ENCODE results near the gene TBX10. TPM values are rescaled to one million over a fixed set of nuclear protein-coding genes. Genes with fewer than 3 reads are reported as not detected.
"Not testable (repeated sequence)": the region's sequence is repeated elsewhere in the genome, so short reads cannot be mapped to it uniquely, and the experiment has no call there.

The TBX10 gene
- total RNA-seq, 1 donor from 2014 or later = 0.51 TPM

DNA sequence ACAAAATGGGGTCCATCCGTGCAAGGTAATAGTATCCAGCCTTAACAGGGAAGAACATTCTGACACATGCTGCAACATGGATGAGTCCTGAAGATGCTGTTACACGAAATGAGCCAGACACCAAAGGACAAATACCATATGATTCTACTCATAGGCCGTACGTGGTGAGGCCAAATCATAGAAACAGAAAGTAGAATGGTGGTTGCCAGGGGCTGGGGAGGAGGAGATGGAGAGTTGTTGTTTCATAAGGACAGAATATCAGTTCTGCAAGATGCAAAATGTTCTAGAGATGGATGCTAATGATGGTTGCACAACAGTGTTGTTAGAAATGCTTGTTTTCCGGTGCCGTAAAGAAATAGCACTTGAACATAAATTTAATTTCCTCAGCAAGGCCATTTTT lies 2.6 kb downstream of the TBX10 start:
- intact Hi-C loops (cut with DNase I) = no loop called here
- ATAC-seq (ENCODE audit: poor library complexity) = no peak

DNA sequence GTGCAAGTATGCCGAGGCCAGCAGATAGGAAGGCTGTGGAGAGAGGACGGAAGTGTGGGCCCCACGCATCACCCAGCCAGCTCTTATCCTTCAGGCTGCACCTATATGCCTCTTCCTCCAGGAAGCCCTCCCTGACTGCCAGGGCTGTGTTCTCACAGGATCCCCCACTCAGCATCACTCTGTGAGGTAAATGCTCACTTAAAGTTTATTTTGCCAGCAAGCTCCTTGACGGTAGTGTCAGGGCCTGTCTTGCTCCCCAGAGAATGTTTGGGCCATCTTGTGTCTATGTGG lies 4.4 kb downstream of the TBX10 start:
- ATAC-seq (ENCODE audit: poor library complexity) = no peak
- intact Hi-C loops (cut with DNase I) = no loop called here
- no peak for DNase-seq

More for the DNA sequence above, 2.6 kb downstream of the TBX10 start:
- no peak for DNase-seq

DNA sequence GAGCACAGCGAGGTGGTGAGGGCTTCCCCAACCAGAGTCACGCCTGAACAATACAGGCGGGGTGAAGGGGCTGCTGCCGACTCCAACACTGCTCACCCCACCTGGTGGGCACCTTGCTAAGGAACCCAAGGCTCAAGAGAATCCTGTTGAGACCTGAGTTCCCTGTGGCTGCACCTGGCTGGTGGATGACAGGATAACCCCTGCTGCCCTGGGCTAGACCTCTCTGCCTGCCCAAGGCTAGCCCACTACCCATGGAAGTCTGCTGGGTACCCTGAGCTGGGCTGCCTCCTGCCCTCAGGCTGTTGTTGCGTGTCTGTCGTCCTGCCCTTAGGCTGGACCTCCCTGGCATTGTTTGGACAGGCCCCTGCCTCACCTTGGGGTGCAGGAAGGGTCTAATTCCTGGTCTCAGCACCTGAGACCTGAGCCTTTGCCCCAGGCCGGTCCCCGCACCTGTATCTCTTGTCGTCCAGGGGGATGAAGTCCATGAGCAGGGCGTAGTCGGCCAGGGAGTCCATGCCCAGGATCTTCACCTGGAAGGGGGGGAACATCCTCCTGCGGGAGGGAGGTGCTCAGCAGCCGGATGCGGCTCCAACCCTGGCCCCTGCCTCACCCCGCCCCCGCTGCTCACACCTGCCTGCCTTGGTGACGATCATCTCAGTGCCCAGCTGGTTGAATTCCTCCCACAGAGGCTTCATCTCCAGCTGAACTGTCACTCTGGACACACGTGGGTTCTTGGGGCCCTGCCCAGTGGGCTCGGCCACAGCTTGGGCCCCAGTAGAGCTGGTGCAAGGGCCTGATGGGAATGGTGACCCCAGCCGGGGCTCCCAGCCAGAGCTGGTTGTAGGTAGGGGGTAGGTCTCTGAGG lies 5.0 kb downstream of the TBX10 start:
- DNase-seq = no peak
- intact Hi-C loops (cut with DNase I) = no loop called here
- ATAC-seq (ENCODE audit: poor library complexity) = no peak

DNA sequence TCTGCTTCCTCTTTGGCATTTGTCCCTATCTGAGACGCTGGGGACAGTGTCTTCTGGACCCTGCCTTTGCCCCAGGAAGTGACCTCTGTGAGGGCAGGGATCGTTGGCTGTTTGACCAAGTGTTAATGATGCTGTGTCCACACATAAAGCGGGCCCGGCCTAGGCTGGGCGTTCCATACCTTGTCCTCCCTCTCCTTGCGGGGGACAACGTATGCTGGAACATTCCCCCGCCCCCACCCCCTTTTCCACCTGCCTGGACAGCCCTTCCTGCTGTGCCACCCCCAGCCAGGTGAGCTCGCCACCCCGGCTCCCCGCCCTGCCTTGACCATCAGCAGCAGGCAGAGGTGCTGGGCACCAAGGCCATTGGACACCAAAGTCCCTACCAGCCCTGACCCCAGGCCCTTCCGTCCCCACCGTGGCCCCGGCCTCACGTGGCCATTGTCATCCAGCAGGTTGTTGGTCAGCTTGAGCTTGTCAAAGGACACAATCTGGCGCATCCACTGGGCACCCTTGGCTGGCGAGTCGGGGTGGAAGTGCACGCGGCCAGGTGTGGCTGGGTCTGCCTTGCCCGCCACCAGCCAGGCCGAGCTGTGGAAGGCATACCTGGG lies 5.7 kb downstream of the TBX10 start:
- no peak for DNase-seq
- ATAC-seq (ENCODE audit: poor library complexity) = no peak
- intact Hi-C loops (cut with DNase I) = no loop called here

DNA sequence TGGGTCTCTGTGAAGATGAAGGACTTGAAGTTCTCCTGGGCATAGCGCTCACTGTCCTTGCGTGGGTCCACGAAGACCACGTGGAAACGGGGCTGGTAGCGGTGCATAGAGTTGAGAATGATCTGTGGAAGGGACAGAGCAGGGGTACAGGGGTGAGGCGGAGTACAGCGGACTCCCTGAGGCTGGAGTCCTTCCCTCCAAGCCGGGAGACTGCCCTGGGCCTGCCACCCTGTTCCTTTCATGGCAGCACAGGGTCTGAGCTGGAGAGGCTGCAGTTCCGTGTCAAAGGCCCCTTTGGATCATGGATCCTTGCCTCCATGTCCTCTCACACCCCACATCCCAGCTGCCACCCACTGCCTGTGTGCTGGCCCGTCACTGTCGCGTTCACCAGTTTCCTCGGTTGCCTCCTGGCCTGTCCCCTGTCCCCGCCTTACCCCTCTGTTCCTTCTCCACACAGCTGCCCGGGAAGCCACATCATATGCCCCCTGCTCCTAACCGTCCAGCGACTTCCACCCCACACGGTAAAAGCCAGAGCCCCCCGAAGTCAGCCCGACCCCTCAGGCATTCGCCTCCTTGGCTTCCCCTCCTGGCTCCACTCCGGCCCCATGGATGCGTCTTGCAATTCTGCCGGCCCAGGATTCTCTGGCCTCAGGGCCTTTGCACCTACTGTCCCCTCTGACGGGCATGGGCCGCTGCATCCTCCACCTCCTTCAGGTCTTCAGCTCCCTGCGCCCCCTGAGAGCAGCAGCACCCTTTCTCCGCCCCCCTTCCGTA lies 6.4 kb downstream of the TBX10 start:
- DNase-seq (no peak), ATAC-seq (ENCODE audit: poor library complexity) (no peak)
- intact Hi-C loops (cut with DNase I) = no loop called here

DNA sequence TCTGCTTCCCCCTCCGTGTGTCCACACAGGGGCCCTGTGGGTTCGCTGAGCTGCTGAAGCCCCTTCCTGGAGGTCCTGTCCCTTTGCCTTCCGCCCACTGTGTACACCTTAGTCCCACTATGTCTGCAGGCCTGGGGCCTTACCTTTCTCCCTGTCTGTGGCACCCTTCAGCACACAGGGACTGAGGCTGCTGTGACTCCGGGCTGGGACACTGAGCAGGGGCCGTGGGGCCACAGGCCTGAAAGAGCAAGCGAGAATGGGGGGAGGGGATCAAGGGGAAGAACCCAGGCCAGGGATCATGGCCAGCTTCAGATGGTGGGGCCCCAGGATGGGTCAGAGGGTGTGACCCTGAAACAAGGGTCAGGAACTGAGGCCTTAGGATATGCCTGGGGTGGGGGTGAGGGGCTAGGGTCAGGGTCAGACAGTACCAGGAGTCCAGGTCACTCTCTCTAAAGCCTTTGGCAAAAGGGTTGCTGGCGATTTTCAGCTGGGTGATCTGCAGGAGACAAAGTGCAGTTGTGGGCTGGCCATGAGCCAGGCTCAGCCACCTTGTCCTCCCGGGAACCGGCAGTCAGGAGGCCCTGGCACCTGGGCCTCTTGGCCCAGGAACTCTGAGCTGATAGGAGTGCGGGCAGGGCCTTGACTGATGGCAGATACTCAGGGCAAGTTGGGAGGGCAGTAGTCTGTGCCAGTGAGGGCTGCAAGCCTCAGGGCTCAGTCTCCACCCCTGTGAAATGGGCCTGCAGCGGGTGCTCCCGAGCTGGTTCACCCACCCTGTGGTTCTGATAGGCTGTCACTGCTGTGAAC lies 7.2 kb downstream of the TBX10 start:
- ATAC-seq (ENCODE audit: poor library complexity) (peak; percentile 9), DNase-seq (peak; percentile 83)
- intact Hi-C loops (cut with DNase I) = no loop called here

DNA sequence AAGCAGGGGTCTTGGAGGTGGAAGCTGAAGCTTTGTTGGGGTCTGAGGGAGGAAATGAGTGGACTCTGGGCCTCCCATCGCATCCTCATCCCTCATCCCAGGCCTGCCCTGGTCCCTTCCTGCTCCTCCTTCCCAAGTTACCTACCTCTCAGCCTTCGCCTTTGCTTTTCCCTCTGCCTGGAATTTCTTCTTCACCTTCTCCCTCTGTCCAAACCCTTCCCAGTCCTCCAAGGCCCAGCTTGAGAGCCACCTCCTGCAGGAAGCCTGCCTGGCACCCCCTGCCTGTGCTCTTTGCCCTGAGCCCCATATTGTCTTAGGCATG lies 7.7 kb downstream of the TBX10 start:
- intact Hi-C loops (cut with DNase I) = no loop called here
- DNase-seq (no peak), ATAC-seq (ENCODE audit: poor library complexity) (no peak)

DNA sequence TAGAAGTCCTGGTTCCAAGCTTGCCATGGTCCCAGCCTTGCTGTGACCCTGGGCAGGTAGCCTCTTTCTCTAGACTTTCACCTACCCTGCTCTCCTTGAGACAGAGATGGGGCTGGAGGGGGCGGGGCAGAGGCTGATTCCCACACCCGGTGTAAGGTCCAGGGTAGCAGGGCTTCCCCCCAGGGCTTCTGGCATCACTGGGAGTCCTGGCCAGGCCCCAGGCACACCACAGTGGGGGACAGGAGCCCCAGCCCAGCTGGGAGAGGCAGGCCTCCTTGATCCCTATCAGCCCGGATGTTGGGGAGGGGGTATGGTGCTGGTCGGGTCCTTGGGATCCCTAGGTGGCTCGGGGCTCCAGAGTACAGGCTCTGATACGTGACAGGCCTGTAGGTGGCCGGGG lies 8.2 kb downstream of the TBX10 start:
- ATAC-seq (ENCODE audit: poor library complexity) (no peak), DNase-seq (no peak)
- intact Hi-C loops (cut with DNase I) = no loop called here

DNA sequence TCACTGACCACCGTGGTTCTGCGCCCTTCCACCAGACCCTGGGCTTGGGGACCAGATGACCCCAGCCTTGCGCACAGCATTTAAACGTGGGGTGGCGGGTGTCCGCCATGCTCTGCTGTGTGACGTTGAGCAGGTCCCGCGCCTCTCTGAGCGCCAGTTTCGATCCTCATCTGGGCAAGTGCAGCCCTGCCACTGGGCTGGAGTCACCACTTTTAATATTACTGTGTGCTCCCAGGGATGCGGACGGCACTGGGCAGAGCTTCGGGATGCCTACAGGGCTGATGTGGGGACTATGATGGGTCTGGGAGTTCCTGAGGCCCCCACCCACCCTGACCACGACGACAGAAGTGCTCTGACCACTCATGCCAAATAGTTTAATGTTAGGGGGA lies 8.6 kb downstream of the TBX10 start:
- no peak for DNase-seq
- intact Hi-C loops (cut with DNase I) = no loop called here
- no peak for ATAC-seq (ENCODE audit: poor library complexity)

DNA sequence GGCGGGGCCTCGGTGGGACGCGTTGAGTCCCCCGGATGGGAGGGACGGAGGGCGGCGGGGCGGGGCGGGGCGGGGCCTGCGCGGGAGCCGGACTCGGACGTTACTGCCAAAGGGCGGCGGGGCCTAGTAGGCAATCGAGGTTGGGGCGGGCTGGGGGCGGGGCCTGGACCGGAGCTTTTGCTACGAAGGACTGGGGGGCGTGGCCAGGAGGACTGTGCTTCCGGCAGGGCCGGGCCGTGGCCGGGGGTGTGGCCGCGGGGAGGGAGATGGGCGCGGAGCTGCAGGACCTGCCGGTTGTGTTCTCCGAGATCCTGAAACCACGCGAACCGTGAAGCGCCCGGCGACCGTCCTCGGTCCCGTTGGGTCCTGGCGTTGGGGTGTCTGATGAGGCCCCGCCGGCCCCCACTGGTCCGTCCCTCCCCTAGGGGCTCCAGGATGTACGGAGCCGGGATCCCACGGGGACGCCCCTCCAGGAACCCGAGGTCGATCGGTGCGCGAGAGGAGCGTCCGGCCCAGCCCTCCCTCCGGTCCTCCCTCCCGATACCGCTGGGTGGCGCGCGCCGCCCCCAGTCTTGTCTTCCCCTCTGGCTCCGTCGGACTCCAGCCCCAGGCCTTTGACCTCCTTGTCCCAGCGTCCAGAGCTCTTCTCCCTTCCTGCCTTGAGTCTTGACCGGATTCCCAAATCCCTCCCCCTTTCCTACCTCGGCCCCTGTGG lies 9.2 kb downstream of the TBX10 start:
- ATAC-seq (ENCODE audit: poor library complexity) = peak; percentile 88
- peak; percentile 99 for DNase-seq
- intact Hi-C loops (cut with DNase I) = no loop called here

DNA sequence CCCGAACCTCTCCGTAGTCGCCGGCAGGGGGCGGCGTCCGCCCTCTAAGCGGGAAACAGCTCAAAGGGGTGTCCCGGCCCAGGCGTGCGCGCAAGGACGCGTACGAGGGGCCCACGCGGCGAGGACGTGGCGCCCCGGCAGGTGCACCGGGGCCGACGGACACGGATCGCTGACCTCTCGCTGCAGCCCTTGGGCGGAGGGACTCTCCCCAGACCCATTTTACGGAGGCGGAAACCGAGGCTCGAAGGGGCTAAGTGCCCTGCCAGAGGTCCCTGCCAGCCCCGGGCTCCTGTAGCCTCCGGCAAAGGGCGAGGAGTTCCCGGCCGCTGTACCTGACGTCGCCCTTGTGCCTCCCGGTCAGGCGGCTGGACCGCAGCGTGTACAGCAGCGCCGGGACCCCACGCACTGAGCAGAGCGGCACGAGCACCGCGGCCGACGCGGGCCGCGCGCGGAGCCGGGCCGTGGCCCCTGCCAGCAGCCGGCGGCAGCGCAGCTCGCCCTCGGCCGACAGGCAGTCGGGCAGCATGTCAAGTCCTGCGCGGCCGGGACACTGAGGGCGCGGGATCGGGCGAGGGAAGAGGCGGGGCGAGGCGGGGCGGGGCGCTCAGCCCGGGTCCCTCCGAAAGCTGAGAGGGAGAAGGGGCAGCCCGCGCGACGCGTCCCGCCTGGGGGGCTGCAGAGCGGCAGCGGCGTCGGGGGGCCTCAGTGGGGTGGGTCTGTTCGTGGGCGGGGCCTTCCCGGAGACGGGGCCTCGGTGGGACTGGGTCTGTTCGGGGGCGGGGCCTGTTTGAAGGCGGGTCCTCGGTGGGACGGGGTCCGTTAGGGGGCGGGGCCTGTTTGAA lies 10.0 kb downstream of the TBX10 start, which contains the start of gene NUDT8:
TSS of gene NUDT8 (minus strand) at position 552 of the 842 bp plus-strand sequence. CDS start at position 526, 26 bp downstream.
- intact Hi-C loops (cut with DNase I) = no loop called here
- peak; percentile 93 for DNase-seq
- peak; percentile 89 for ATAC-seq (ENCODE audit: poor library complexity)

DNA sequence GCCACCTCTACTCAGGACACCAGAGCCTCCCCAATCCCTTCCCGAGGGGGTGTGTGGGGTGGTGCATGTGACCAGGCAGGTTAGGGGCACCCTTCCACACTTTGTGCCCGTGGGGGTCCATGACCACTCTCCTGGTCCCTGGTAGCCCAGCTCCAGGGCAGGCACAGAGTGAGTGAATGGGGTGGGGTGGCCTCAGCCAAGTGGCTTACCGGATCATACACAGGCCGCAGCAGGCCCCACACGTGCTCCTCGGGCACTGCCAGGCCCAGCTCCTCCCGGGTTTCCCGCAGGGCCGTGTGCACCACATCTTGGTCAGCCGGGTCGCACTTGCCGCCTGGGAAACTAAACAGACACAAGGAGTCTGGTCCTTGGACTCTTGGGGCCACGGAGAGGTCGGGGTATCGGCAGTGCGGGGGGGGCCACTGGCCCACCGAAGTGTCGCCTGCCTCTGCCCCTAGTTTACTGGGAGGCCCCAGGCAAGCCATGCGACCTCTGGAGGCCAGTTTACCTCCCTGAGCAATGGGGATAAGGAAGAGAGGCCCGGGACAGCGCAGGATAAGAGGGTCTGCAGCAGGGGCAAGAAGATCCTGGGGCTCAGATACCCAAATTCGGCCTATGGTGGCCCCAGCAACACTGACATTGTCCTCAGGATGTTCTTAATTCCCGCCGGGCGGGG lies 10.7 kb downstream of the TBX10 start:
- ATAC-seq (ENCODE audit: poor library complexity) = no peak
- intact Hi-C loops (cut with DNase I) = no loop called here
- peak; percentile 53 for DNase-seq

DNA sequence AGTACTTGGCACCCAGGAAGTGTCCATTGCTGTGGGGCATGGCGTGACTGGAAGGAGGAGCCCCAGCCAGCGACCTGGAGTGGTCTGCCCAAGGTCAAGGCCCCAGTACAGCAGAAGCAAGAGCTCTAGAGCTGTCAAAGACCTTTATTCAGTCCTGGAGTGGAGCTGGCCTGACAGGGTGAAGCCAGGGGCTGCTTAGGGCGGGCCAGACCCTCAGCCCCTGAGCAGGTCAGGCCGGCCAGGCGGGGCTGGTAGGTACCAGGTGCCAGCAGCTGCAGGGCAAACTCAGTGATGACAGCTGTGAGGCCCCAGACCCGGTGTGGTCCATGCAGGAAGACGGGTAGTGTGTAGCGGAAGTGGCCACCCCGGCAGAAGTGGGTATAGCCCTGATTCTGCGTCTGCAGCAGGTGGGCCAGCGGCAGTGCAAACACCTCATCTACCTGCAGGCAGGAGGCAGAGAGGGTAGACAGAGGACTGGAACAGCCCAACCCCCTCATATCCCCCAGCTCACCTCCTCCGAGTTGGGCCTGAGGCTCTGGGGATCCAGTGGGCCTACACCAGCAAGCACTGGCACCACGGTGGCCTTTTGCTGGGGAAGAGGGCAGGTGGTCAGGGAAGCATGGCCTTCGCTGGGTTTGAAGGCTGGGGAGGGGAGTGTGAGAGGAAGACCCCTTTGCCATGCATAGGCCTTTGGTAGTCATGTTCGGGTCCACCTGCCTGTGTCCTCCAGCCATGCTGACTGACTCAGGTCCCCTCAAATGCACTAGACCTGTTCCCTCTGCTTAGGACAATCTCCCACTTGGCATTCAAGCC lies 11.5 kb downstream of the TBX10 start:
- intact Hi-C loops (cut with DNase I) = no loop called here
- no peak for ATAC-seq (ENCODE audit: poor library complexity)

DNA sequence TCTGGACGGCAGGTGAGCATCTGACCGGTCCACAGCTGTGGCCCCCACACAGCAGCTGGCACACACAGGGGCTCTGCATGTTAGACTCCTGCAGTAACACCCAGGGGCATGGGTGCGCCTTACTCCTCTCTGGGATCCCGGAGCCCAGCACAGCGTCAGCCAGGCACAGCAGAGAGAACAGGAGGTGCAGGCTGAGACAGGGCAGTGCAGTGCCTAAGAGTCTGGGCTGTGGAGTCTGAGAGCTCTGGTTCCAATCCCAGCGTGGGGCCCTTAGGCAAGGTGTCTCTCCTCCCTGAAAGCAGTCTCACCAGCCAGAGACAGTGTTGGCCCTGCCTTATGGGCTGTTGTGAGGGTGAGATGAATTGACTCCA lies 12.1 kb downstream of the TBX10 start:
- DNase-seq (peak; percentile 40), ATAC-seq (ENCODE audit: poor library complexity) (no peak)
- intact Hi-C loops (cut with DNase I) = no loop called here

More for the DNA sequence above, 11.5 kb downstream of the TBX10 start:
- peak; percentile 40 for DNase-seq

DNA sequence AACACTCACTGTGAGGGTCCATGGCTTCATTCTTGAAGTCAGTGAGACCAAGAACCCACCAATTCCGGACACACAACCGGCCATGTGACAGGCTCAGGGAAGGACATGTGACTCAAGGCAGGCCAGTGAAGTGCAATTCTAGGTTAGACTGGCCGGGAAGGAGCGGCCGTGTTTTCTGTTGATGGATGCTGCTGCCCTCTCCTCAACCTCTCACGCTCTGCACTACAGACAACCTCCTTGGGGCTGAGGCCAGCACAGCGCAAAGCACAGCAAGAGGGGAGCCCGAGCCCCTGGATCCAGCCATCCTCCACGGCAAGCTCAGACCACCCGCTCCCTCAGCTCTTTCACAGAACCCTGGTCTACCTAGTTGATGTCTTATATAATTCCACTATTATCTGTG lies 12.6 kb downstream of the TBX10 start:
- intact Hi-C loops (cut with DNase I) = no loop called here
- no peak for ATAC-seq (ENCODE audit: poor library complexity)
- peak; percentile 34 for DNase-seq

DNA sequence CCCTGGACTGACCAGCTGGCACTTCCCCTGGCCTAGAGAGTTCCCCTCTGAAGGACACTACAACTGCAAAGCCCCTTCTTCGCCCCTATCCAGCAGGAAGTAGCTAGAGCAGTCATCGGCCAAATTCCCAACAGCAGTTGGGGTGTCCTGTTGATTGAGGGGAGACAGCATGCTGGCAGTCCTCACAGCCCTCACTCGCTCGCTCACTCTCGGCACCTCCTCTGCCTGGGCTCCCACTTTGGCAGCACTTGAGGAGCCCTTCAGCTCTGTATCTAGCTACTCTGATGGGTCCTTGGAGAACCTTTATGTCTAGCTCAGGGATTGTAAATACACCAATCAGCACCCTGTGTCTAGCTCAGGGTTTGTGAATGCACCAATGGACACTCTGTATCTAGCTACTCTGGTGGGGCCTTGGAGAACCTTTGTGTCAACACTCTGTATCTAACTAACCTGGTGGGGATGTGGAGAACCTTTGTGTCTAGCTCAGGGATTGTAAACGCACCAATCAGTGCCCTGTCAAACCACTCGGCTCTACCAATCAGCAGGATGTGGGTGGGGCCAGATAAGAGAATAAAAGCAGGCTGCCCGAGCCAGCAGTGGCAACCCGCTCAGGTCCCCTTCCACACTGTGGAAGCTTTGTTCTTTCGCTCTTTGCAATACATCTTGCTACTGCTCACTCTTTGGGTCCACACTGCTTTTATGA lies 13.3 kb downstream of the TBX10 start:
- peak; percentile 16 for DNase-seq
- ATAC-seq (ENCODE audit: poor library complexity); intact Hi-C loops (cut with DNase I): not testable (repeated sequence)
